ENCODE measurements around the gene TMEM86B. TPM values are rescaled to one million over a fixed set of nuclear protein-coding genes. Genes with fewer than 3 reads are reported as not detected.

The TMEM86B gene
- total and polyA plus RNA-seq, 2 donors (not counting 3 experiments of a cell fraction or from before 2014, with no cell fraction given) = 4.5 to 5.4 TPM

GRCh38 chr19:55224038-55224665, 4.4 kb downstream of the TMEM86B start:
- no peak overlapping the region for H3K4me2 ChIP-seq (ENCODE audit: insufficient read depth, low read length)
- FAIRE-seq = no peak
- H3K4me1 ChIP-seq (ENCODE audit: control insufficient read depth, extremely low read depth, insufficient read depth, low read length) = no peaks in the 10 kb centered on the region
- no TSS peak for BruUV-seq (replicated peaks)
- no peaks in the 10 kb centered on the region for H3K9me3 ChIP-seq (replicated peaks; ENCODE audit: control insufficient read depth, insufficient read depth, low read length)
- dilution Hi-C loops (cut with MboI; ENCODE audit: extremely low pct_ligation_motif_present, low sequenced_read_pairs) (no loop called here), intact Hi-C loops (cut with micrococcal nuclease) (no loop called here)
- no peaks in the 10 kb centered on the region for H4K20me1 ChIP-seq (replicated peaks; ENCODE audit: control insufficient read depth, extremely low read depth, insufficient read depth, low read length)
- H3K79me2 ChIP-seq (ENCODE audit: control insufficient read depth, insufficient read depth, low read length) = no peaks in the 10 kb centered on the region
- no peak for TF ChIP-seq POLR2AphosphoS5 (IDR thresholded peaks at IDR 0.05; ENCODE audit: insufficient read depth, low read depth, low read length)
- TF ChIP-seq JUN (IDR thresholded peaks at IDR 0.05; ENCODE audit: borderline replicate concordance, insufficient read depth, insufficient read length, low read depth) = no peak
- TF ChIP-seq MAX (IDR thresholded peaks at IDR 0.05; ENCODE audit: insufficient read depth, insufficient read length) = no peak
- no peak for TF ChIP-seq MYC (IDR thresholded peaks at IDR 0.05; ENCODE audit: low read depth, low read length)
- TF ChIP-seq POLR2A (IDR thresholded peaks at IDR 0.05; ENCODE audit: low read depth, low read length) = no peak
- no peak for TF ChIP-seq GATA2 (IDR thresholded peaks at IDR 0.05; ENCODE audit: insufficient read depth, insufficient read length, low read depth, low read length)
- no peak for TF ChIP-seq CTCF (IDR thresholded peaks at IDR 0.05; ENCODE audit: extremely low read depth in 1 of 2, insufficient read depth in 1 of 2, low read depth in 1 of 2, low read length in 2 of 2)
- TF ChIP-seq EZH2 (IDR thresholded peaks at IDR 0.05; ENCODE audit: borderline replicate concordance, low read depth, low read length, severe bottlenecking) = no peak
- no peak for TF ChIP-seq FOS (IDR thresholded peaks at IDR 0.05; ENCODE audit: borderline replicate concordance, insufficient read depth, low read length)
- peaks cover 0 to 11% of the 10 kb centered on the region in 2 experiments for H3K36me3 ChIP-seq (ENCODE audit: control insufficient read depth in 2 of 2, extremely low read depth in 1 of 2, insufficient read depth in 2 of 2, low read length in 2 of 2)
- ChIA-PET POLR2A (no interaction called here), CTCF (no interaction called here)
- H3K27me3 ChIP-seq (ENCODE audit: control insufficient read depth in 2 of 2, insufficient read depth in 2 of 2, low read length in 2 of 2) = no peaks in the 10 kb centered on the region
- no peak overlapping the region for H3K4me3 ChIP-seq (replicated peaks in 1 of 3; ENCODE audit: insufficient read depth in 1 of 3, low read depth in 1 of 3, low read length in 3 of 3)
- no peak overlapping the region for H2AFZ ChIP-seq (ENCODE audit: low read depth, low read length)
- no peak overlapping the region for H3K9ac ChIP-seq (replicated peaks; ENCODE audit: extremely low read depth, insufficient read depth, low read length)
- DNase-seq (ENCODE audit: low read depth, low spot score) = no peak
- H3K27ac ChIP-seq (ENCODE audit: insufficient read depth, low read depth, low read length) = no peak overlapping the region
- H3K9me1 ChIP-seq (replicated peaks; ENCODE audit: control insufficient read depth, extremely low read depth, insufficient read depth, low read length) = no peaks in the 10 kb centered on the region
